DND-41 (cell line): ENCODE results near the gene AKAP17A.

Source experiments
- EZH2 ChIP-seq: IDR thresholded peaks from 3 replicates; pipeline ENCODE4 v1.6.1; 2012; ENCODE audit warnings: borderline replicate concordance, low read depth, mild to moderate bottlenecking, moderate library complexity, low read length, inconsistent platforms; ENCODE audit not compliant: severe bottlenecking
- TF ChIP-seq, protein P1 (sequence below): IDR thresholded peaks from 2 replicates; pipeline ENCODE4 v1.5.1; 2012; ENCODE audit warnings: borderline replicate concordance, low read length, moderate library complexity, mild to moderate bottlenecking; ENCODE audit not compliant: poor library complexity, severe bottlenecking; ENCODE audit errors: extremely low read depth

DNA sequence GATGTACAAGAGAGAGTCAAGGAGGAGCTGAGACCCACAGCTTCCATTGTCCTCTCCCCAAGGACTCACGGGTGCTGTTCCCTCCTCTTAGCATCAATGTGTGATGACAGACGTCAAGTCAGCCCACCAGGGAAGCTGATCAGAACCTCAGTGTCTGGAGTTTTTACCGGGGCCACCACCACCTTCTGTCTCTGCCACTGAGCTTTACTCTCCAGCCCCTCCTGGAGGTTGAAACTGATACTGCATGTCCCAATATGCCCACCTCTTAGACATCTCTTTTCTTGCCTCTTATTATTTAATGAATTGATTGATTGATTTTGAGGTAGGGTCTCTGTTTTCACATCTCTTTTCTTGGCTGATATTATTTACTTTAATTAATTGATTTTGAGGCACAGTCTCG lies 10.3 kb upstream of the AKAP17A start:
- TF ChIP-seq, protein P1, sequence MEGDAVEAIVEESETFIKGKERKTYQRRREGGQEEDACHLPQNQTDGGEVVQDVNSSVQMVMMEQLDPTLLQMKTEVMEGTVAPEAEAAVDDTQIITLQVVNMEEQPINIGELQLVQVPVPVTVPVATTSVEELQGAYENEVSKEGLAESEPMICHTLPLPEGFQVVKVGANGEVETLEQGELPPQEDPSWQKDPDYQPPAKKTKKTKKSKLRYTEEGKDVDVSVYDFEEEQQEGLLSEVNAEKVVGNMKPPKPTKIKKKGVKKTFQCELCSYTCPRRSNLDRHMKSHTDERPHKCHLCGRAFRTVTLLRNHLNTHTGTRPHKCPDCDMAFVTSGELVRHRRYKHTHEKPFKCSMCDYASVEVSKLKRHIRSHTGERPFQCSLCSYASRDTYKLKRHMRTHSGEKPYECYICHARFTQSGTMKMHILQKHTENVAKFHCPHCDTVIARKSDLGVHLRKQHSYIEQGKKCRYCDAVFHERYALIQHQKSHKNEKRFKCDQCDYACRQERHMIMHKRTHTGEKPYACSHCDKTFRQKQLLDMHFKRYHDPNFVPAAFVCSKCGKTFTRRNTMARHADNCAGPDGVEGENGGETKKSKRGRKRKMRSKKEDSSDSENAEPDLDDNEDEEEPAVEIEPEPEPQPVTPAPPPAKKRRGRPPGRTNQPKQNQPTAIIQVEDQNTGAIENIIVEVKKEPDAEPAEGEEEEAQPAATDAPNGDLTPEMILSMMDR: peak; percentile 84
- TF ChIP-seq EZH2: no peak
